Measurements from ENCODE around the gene FUNDC2. TPM values are rescaled to one million over a fixed set of nuclear protein-coding genes. Genes with fewer than 3 reads are reported as not detected.

FUNDC2 gene
- total RNA-seq, 1 experiment from 2014 or later: 63.8 TPM

Other genes starting within 250 kb of the FUNDC2 start
- 26.5 and 40.1 TPM in 2 replicates for gene MPP1, start 221.4 kb upstream of the FUNDC2 start, total RNA-seq (2014; rRNA removed; shearing (Covaris generic))
- gene SMIM9, start 192.2 kb upstream of the FUNDC2 start, total RNA-seq (2014; rRNA removed; shearing (Covaris generic)): not detected in 2 replicates
- 0.89 and 1.5 TPM in 2 replicates for gene F8A1, start 140.5 kb upstream of the FUNDC2 start, total RNA-seq (2014; rRNA removed; shearing (Covaris generic))
- 3.3 and 3.7 TPM in 2 replicates for gene F8, start 4.1 kb upstream of the FUNDC2 start, total RNA-seq (2014; rRNA removed; shearing (Covaris generic))
- gene CMC4, start 44.3 kb downstream of the FUNDC2 start, total RNA-seq (2014; rRNA removed; shearing (Covaris generic)): 25.1 and 38.5 TPM in 2 replicates
- gene MTCP1, start 44.3 kb downstream of the FUNDC2 start, total RNA-seq (2014; rRNA removed; shearing (Covaris generic)): 2.0 and 2.1 TPM in 2 replicates
- 5.4 and 12.1 TPM in 2 replicates for gene BRCC3, start 44.7 kb downstream of the FUNDC2 start, total RNA-seq (2014; rRNA removed; shearing (Covaris generic))
- 157 and 172 TPM in 2 replicates for gene VBP1, start 189.6 kb downstream of the FUNDC2 start, total RNA-seq (2014; rRNA removed; shearing (Covaris generic))
- not detected in 2 replicates for gene RAB39B, start 237.6 kb downstream of the FUNDC2 start, total RNA-seq (2014; rRNA removed; shearing (Covaris generic))

Measured in SJSA1 (cell line).